ENCODE measurements around the gene PNLDC1.

PNLDC1 gene

DNA sequence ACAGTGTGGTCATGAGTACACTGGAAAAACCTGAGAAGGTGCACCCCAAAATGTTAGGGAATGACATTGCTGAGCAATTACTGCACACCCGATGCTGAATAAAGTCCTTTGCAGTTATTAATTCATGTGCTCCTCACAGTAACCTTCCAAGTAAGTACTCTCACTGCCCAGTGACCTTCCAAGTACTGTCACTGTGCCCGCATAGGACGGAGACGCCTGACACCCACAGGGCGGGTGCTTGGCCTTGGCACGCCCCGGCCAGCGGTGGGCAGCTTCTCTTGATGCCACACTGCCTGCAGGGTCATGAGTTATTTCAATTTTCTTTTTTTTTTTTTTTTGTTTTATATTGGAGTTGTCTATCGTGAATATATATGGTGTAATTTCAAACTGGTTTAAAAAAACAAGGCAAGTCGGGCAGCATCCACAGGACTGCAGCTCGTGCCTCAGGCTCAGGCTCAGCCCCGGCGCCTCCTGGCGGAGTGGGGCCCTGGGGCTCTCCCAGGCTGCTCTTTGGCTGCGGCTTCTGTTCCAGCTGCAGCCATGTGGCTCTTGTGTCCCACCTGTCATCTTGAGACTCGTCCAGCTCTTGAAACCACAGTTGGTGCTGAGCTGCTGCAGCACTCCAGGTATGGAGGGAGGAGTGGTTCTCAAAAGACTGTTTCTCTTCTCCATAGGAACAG lies 27.0 kb downstream of the PNLDC1 start:
- no peak for DNase-seq (ENCODE audit: low read depth)
- H3K4me3 ChIP-seq (ENCODE audit: control insufficient read depth, low read depth, low read length) = no peak overlapping the region
- TF ChIP-seq, protein P1, sequence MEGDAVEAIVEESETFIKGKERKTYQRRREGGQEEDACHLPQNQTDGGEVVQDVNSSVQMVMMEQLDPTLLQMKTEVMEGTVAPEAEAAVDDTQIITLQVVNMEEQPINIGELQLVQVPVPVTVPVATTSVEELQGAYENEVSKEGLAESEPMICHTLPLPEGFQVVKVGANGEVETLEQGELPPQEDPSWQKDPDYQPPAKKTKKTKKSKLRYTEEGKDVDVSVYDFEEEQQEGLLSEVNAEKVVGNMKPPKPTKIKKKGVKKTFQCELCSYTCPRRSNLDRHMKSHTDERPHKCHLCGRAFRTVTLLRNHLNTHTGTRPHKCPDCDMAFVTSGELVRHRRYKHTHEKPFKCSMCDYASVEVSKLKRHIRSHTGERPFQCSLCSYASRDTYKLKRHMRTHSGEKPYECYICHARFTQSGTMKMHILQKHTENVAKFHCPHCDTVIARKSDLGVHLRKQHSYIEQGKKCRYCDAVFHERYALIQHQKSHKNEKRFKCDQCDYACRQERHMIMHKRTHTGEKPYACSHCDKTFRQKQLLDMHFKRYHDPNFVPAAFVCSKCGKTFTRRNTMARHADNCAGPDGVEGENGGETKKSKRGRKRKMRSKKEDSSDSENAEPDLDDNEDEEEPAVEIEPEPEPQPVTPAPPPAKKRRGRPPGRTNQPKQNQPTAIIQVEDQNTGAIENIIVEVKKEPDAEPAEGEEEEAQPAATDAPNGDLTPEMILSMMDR (IDR thresholded peaks at IDR 0.05; ENCODE audit: control insufficient read depth, insufficient read depth, low read depth, low read length, missing control alignments) = no peak

DNA sequence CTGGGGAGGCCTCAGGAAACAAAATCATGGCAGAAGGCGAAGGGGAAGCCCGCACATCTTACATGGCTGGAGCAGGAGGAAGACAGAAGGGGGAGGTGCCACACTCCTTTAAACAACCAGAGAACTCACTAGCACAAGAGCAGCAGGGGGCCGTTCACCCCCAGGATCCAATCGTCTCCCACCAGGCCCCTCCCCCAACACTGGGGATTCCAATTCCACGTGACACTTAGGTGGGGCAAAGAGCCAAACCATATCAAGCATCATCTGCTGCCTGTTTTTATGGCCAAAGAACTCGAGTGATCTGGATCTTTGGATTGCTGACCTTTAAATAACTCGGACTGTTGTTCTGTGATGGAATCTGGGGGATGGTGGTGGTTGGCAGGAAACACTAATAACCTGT lies 28.0 kb downstream of the PNLDC1 start:
- H3K4me3 ChIP-seq (ENCODE audit: control insufficient read depth, low read depth, low read length) = no peak overlapping the region
- no peak for DNase-seq (ENCODE audit: low read depth)
- TF ChIP-seq, protein P1 (IDR thresholded peaks at IDR 0.05; ENCODE audit: control insufficient read depth, insufficient read depth, low read depth, low read length, missing control alignments) = no peak

DNA sequence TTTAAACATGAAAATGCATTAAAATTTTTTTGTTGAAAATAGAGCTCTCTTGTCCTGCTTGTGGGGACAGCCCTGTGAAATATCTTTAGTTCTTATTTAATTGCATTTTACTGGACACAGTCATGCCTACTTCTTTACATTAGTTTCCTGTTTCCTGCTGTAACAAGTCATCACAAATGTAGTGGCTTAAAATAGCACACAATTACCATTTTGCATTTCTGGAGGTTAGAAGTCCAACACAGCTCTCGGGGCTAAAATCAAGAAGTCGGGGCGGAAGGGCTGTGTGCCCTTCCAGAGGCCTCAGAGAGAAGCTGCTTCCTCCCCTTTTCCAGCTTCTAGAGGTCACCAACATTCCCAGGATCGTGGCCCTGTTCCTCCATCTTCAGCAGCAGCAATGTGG lies 29.4 kb downstream of the PNLDC1 start:
- TF ChIP-seq, protein P1 (IDR thresholded peaks at IDR 0.05; ENCODE audit: control insufficient read depth, insufficient read depth, low read depth, low read length, missing control alignments) = no peak
- no peak for DNase-seq (ENCODE audit: low read depth)
- H3K4me3 ChIP-seq (ENCODE audit: control insufficient read depth, low read depth, low read length) = no peak overlapping the region

DNA sequence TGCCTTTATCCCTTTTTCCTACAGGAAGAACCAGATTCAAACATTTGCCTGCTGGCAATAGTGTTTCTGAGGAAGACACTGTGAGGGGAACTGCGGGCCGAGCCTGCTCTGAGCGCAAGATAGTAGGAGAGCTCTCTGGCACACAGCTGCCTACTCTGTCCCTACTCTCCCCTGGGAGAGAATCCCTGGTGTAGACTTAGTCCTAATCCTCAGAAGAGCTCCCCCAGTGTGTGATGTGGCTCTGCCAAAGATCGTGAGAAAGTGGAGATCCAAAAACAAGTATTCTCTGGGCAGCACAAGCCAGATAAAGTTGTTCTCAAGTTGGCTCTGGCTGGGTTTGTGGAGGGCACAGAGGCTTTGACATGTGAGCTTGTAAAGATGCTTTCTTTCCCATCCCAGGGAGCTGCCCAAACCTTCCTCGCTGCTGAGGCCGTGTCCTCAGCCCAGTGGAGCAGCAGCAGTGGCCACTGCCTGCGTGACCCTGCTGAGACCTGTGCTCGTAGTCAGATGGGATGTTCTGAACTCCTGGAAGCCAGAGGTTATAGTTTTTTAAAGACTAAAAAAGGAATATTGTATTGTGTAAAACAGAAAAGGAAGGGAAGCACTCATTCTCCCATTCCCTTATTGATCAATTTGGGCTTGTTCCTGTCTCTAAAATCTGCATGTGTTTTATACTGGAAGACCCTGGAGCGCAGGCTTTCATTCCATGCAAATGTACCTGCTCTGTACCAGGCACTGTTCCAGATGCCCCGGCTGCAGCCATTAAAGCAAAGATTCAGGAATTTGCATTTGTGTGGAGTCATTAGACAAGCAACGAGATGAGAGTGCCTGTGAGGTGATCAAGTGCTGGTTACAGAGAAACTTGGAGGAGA lies 30.7 kb downstream of the PNLDC1 start:
- DNase-seq (ENCODE audit: low read depth) = no peak
- TF ChIP-seq, protein P1 (IDR thresholded peaks at IDR 0.05; ENCODE audit: control insufficient read depth, insufficient read depth, low read depth, low read length, missing control alignments) = no peak
- no peak overlapping the region for H3K4me3 ChIP-seq (ENCODE audit: control insufficient read depth, low read depth, low read length)

DNA sequence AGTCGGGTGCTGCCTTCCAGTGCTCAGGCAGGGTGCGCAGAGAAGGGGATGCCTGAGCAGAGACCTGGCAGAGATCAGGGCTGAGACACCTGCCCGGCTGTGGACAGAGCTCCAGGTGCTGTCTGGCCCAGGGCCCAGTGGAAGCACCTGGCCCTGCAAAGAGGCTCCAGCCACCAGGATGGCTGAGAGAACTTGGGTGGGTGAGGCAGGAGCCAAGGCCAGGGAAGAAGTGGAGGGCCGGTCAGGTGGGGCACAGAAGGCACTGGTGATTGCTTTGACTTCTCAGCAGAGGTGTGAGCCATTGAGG lies 31.2 kb downstream of the PNLDC1 start:
- TF ChIP-seq, protein P1 (IDR thresholded peaks at IDR 0.05; ENCODE audit: control insufficient read depth, insufficient read depth, low read depth, low read length, missing control alignments) = no peak
- DNase-seq (ENCODE audit: low read depth) = no peak
- no peak overlapping the region for H3K4me3 ChIP-seq (ENCODE audit: control insufficient read depth, low read depth, low read length)

DNA sequence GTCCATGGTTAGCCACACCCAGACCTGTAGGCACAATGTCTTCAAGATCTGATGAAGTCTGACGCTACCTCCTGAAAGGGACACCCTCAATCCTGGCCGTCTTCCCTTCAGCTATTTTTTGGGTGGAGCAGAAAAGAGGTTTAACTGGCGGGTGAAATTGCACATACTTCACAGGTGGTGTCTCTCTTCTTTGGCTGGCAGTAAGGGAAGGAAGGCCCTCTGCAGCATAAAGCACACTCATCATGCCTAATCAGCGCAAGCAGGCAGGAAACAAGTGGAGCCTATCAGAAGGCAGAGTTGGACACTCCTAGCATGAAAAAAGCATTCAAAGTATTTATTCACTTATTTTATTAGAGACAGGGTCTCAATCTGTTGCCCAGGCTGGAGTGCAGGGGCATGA lies 32.9 kb downstream of the PNLDC1 start:
- DNase-seq (ENCODE audit: low read depth) = no peak
- H3K4me3 ChIP-seq (ENCODE audit: control insufficient read depth, low read depth, low read length) = no peak overlapping the region
- TF ChIP-seq, protein P1 (IDR thresholded peaks at IDR 0.05; ENCODE audit: control insufficient read depth, insufficient read depth, low read depth, low read length, missing control alignments) = no peak
